ENCODE results near the gene ALG5.

- TF ChIP-seq, protein P1, sequence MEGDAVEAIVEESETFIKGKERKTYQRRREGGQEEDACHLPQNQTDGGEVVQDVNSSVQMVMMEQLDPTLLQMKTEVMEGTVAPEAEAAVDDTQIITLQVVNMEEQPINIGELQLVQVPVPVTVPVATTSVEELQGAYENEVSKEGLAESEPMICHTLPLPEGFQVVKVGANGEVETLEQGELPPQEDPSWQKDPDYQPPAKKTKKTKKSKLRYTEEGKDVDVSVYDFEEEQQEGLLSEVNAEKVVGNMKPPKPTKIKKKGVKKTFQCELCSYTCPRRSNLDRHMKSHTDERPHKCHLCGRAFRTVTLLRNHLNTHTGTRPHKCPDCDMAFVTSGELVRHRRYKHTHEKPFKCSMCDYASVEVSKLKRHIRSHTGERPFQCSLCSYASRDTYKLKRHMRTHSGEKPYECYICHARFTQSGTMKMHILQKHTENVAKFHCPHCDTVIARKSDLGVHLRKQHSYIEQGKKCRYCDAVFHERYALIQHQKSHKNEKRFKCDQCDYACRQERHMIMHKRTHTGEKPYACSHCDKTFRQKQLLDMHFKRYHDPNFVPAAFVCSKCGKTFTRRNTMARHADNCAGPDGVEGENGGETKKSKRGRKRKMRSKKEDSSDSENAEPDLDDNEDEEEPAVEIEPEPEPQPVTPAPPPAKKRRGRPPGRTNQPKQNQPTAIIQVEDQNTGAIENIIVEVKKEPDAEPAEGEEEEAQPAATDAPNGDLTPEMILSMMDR (IDR thresholded peaks at IDR 0.05 in 2 of 3, conservative IDR thresholded peaks at IDR 0.05 in 1 of 3; ENCODE audit: borderline replicate concordance in 1 of 3, insufficient read depth in 1 of 3, low read depth in 2 of 3, low read length in 2 of 3): no peak
- no peak for TF ChIP-seq POLR2A (IDR thresholded peaks at IDR 0.05; ENCODE audit: borderline replicate concordance, extremely low read depth, insufficient read depth, insufficient read length)
- no peak for TF ChIP-seq ZNF274 (IDR thresholded peaks at IDR 0.05; ENCODE audit: low read depth, low read length)
- TF ChIP-seq MAX (IDR thresholded peaks at IDR 0.05): no peak
- TF ChIP-seq, protein P2, sequence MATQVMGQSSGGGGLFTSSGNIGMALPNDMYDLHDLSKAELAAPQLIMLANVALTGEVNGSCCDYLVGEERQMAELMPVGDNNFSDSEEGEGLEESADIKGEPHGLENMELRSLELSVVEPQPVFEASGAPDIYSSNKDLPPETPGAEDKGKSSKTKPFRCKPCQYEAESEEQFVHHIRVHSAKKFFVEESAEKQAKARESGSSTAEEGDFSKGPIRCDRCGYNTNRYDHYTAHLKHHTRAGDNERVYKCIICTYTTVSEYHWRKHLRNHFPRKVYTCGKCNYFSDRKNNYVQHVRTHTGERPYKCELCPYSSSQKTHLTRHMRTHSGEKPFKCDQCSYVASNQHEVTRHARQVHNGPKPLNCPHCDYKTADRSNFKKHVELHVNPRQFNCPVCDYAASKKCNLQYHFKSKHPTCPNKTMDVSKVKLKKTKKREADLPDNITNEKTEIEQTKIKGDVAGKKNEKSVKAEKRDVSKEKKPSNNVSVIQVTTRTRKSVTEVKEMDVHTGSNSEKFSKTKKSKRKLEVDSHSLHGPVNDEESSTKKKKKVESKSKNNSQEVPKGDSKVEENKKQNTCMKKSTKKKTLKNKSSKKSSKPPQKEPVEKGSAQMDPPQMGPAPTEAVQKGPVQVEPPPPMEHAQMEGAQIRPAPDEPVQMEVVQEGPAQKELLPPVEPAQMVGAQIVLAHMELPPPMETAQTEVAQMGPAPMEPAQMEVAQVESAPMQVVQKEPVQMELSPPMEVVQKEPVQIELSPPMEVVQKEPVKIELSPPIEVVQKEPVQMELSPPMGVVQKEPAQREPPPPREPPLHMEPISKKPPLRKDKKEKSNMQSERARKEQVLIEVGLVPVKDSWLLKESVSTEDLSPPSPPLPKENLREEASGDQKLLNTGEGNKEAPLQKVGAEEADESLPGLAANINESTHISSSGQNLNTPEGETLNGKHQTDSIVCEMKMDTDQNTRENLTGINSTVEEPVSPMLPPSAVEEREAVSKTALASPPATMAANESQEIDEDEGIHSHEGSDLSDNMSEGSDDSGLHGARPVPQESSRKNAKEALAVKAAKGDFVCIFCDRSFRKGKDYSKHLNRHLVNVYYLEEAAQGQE (IDR thresholded peaks at IDR 0.05; ENCODE audit: low read depth): no peak
- peak; percentile 66 for TF ChIP-seq FOSL1 (IDR thresholded peaks at IDR 0.05; ENCODE audit: low read depth)
- no peak for TF ChIP-seq EZH2 (IDR thresholded peaks at IDR 0.05)
- no peak for TF ChIP-seq POLR2AphosphoS5 (IDR thresholded peaks at IDR 0.05; ENCODE audit: low read depth, low read length)
- TF ChIP-seq, protein P3, sequence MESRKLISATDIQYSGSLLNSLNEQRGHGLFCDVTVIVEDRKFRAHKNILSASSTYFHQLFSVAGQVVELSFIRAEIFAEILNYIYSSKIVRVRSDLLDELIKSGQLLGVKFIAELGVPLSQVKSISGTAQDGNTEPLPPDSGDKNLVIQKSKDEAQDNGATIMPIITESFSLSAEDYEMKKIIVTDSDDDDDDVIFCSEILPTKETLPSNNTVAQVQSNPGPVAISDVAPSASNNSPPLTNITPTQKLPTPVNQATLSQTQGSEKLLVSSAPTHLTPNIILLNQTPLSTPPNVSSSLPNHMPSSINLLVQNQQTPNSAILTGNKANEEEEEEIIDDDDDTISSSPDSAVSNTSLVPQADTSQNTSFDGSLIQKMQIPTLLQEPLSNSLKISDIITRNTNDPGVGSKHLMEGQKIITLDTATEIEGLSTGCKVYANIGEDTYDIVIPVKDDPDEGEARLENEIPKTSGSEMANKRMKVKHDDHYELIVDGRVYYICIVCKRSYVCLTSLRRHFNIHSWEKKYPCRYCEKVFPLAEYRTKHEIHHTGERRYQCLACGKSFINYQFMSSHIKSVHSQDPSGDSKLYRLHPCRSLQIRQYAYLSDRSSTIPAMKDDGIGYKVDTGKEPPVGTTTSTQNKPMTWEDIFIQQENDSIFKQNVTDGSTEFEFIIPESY (IDR thresholded peaks at IDR 0.05; ENCODE audit: extremely low read depth, insufficient replicate concordance, low read length): no peak
- TF ChIP-seq TCF7L2 (IDR thresholded peaks at IDR 0.05; ENCODE audit: borderline replicate concordance, extremely low read depth, insufficient read depth, insufficient read length): no peak
- no peak for TF ChIP-seq YY1 (IDR thresholded peaks at IDR 0.05; ENCODE audit: extremely low read depth, insufficient replicate concordance, low read depth, low read length)
Measured at GRCh38 chr13:36965767-36966166, 33.4 kb downstream of the ALG5 start.
